Fibroblast of the aortic adventitia (primary cell): ENCODE results near the gene FXYD4. TPM values are rescaled to one million over a fixed set of nuclear protein-coding genes. Genes with fewer than 3 reads are reported as not detected.
A peak's percentile ranks its signal among the peaks of the same experiment; 100 is the strongest.

Experiments used
- DNase-seq: peaks from one replicate; pipeline ENCODE4 v3.0.0-alpha.2; 2010; ENCODE audit warnings: low read depth
- H3K4me3 ChIP-seq: 2 replicates; pipeline ENCODE4 v1.5.1; 2011; ENCODE audit warnings: low read depth, mild to moderate bottlenecking, control low read depth, low read length, moderate library complexity
- total RNA-seq: library from RNA; depleted of rRNA; stranded (reverse); fragments of >200 nt; gene quantifications from 2 replicates; pipeline ENCODE4 v1.2.3, GENCODE V29; 2012; ENCODE audit warnings: low replicate concordance
- TF ChIP-seq, protein P1 (sequence below): IDR thresholded peaks from 2 replicates; pipeline ENCODE4 v1.5.1; 2011; ENCODE audit warnings: mild to moderate bottlenecking, low read length, control low read depth, inconsistent platforms; ENCODE audit not compliant: insufficient read depth

The FXYD4 gene
- total RNA-seq, 1 donor: not detected

DNA sequence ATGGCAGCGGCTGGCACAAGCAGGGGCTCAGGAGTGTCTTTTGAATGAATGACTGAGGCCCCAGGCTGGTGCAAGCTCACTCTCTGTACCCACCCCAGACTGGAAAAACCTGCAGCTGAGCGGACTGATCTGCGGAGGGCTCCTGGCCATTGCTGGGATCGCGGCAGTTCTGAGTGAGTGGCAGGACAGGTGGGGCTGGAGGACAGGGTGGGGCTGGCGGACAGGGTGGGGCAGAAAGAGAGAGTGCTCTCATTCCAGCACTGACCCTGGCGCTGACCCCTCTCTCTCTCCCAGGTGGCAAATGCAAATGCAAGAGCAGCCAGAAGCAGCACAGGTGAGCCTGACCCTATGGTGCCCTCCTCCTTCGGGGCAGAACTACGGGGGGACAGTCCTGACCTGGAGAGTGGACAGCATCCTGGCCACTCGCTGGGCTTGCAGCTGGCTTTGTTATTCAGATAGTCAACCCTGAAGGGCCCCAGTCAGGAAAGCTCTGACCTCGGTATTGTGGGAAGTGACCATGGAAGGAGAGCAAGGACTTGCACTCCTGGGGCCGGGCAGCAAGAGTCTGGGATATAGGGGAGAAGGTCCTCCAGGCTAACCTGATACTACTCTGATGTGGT lies 4.1 kb downstream of the FXYD4 start:
- H3K4me3 ChIP-seq: no peak overlapping the region
- no peak for DNase-seq
- TF ChIP-seq, protein P1, sequence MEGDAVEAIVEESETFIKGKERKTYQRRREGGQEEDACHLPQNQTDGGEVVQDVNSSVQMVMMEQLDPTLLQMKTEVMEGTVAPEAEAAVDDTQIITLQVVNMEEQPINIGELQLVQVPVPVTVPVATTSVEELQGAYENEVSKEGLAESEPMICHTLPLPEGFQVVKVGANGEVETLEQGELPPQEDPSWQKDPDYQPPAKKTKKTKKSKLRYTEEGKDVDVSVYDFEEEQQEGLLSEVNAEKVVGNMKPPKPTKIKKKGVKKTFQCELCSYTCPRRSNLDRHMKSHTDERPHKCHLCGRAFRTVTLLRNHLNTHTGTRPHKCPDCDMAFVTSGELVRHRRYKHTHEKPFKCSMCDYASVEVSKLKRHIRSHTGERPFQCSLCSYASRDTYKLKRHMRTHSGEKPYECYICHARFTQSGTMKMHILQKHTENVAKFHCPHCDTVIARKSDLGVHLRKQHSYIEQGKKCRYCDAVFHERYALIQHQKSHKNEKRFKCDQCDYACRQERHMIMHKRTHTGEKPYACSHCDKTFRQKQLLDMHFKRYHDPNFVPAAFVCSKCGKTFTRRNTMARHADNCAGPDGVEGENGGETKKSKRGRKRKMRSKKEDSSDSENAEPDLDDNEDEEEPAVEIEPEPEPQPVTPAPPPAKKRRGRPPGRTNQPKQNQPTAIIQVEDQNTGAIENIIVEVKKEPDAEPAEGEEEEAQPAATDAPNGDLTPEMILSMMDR: no peak

DNA sequence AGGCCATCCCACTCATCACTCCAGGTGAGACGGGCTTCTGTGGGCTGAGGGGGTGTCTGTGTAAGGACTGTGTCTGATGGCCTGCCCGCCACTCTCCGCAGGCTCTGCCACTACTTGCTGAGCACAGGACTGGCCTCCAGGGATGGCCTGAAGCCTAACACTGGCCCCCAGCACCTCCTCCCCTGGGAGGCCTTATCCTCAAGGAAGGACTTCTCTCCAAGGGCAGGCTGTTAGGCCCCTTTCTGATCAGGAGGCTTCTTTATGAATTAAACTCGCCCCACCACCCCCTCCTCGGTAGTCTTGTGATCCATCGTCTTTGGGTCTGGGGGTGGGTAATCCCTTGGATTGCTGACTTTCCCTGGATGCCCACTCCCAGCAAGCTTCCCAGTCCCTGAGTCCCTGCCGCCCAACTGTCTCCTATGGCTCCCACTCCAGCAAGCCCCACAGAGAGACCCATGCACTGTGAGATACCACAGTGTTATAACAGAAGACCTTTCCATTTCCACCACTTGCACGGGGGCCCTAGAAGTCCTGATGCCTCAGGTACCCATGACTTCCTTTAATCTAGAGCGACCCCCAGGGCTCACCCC lies 4.7 kb downstream of the FXYD4 start:
- H3K4me3 ChIP-seq: no peak overlapping the region
- TF ChIP-seq, protein P1: no peak

DNA sequence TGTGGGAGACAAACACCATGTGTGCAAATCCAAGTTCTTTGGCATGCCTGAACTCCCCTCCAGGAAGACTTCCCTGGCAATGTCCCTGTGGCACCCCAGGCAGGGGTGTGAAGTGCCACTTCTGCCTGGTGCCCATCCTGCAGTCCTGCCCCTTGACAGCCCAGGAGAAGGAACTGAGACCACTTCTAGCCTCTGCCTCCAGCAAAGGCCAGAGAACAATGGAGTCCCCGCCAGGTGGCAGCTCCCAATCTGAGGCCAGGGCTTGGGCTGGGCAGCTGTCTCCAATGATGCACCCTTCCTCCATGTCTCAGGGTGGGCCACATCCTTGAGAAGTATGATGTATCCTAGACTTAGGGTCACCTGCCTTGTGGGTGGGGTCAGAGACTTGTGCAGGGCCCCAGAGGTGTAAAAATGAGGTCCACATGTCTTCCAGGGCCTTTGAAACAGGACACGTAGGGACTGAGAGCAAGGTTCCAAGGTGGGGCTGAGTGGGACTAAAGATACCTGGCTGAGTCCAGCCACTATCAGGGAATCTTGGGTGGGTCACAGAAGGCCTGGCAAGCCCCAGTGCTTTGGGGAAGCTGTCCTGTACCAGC lies 5.5 kb downstream of the FXYD4 start:
- no peak for DNase-seq
- TF ChIP-seq, protein P1: no peak
- H3K4me3 ChIP-seq: no peak overlapping the region

More for the DNA sequence above, 4.7 kb downstream of the FXYD4 start:
- no peak for DNase-seq

- H3K4me3 ChIP-seq: no peak overlapping the region
- TF ChIP-seq, protein P1: no peak
- DNase-seq: no peak
These were observed 6.0 kb downstream of the FXYD4 start for GRCh38 chr10:43377424-43377883.

DNA sequence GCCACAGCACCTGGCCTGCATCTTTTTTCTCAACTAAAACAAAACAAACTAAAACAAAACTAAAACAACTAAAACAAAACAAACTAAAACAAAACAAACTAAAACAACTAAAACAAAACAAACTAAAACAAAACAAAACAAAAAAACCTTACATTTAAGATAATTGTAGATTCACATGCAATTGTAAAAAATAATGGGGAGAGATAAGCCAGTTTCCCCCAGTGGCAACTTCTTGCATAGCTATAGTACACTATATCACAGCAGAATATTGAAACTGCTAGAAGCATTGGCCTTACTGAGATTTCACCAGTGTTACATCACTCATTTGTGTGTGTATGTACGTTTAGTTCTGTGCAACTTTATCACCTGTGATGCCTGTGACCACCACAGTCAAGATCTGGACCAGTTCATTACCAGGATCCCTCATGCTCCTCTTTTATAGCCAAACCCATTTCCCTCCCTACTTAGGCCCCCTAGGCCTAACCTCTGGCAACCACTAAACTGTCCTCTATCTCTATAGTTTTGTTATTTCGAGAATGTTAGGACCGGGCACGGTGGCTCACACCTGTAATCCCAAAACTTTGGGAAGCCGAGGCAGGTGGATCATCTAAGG lies 9.3 kb downstream of the FXYD4 start:
- peak; percentile 69 for DNase-seq
- no peak overlapping the region for H3K4me3 ChIP-seq
- TF ChIP-seq, protein P1: peak; percentile 42

DNA sequence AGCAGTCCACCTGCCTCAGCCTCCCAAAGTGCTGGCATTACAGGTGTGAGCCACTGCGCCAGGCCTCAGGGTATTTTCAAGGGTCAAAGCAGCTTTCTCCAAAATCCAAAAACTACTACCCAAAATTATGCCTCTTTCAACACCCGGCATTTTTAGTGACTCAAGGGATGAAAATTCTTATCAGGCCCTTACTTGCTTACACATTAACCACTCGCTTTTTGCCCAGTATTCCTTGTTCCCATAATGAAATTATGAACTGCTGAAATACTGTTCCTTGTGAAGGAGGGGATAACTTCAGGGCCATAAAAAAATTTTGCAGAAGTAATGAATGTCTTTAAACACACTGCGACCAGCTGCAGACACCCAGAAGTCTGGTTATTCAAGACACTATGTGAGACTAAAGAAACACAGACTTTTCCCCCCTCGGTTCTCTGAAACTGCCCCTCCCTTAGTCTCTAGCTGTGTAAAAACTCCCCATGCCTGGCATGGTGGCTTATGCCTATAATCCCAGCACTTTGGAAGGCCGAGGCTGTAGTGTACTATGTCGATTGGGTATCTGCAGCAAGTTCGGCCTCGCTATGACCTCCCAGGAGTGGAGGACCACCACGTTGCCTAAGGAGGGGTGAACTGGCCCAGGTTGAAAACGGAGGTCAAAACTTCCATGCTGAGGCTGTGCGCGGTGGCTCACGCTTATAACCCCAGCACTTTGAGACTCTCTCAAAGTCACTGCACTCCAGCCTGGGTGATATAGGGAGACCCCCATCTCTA lies 12.0 kb downstream of the FXYD4 start:
- peak; percentile 35 for DNase-seq
- TF ChIP-seq, protein P1: no peak
- no peak overlapping the region for H3K4me3 ChIP-seq
